Activated T-cell treated with anti-CD3 and anti-CD28 coated beads for 1 hour (primary cell): ENCODE results near the gene UFC1.
A peak's percentile ranks its signal among the peaks of the same experiment; 100 is the strongest.
"Not testable (repeated sequence)": the region's sequence is repeated elsewhere in the genome, so short reads cannot be mapped to it uniquely, and the experiment has no call there.

Source experiments
- DNase-seq: peaks from one replicate; pipeline ENCODE4 v3.0.0-alpha.2; 2020; ENCODE audit warnings: low read depth

Gene UFC1

GRCh38 chr1:161153682-161154337 is at the start of gene UFC1:
Gene UFC1, plus strand, starts transcription at chr1:161153978. Its CDS starts 20 bp downstream, at chr1:161153998.
- DNase-seq = peak; percentile 68

DNA sequence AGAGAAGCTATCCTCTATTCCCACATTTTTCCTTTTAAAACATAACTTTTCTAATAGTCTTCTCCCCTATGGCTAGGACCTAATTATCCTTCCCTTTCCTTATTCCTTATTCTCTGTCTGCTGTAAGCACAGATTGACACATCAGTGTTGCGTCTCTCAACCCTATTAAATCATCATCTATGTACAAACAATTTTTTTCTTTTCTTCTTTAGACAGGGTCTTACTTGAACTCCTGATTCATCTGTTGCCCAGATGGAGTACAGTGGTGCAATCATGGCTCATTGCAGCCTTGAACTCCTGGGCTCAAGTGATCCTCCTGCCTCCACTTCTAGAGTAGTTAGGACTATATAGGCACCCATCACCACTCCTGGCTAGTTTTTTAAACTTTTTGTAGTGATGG is 47.3 kb upstream of the UFC1 start:
- no peak for DNase-seq

- no peak for DNase-seq
Measured at GRCh38 chr1:161111117-161111516, 42.7 kb upstream of the UFC1 start.

GRCh38 chr1:161111527-161111926 is 42.3 kb upstream of the UFC1 start:
- no peak for DNase-seq

DNA sequence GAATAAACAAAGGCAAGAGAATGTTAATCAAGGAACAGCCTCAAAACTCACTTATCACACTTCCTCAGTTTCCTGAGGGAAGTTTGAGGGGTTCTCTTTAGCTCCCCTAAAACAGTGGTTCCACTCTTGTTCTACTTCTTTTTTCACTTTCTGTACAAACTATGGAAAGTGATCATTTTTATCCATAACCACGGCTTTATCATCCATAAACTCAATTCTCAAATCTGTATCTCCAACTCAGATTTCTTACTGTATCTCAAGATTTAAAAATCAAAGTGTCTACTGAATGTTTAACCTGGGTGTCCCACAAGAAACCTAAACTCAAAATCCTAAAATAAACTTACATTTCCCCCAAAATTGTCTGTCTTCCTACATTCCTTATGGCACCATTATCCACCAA is 39.9 kb upstream of the UFC1 start:
- no peak for DNase-seq

GRCh38 chr1:161114556-161114955 is 39.2 kb upstream of the UFC1 start:
- DNase-seq = no peak

GRCh38 chr1:161115132-161115711 is 38.6 kb upstream of the UFC1 start:
- no peak for DNase-seq

- DNase-seq = not testable (repeated sequence)
Measured at GRCh38 chr1:161115961-161116360, 37.8 kb upstream of the UFC1 start.

DNA sequence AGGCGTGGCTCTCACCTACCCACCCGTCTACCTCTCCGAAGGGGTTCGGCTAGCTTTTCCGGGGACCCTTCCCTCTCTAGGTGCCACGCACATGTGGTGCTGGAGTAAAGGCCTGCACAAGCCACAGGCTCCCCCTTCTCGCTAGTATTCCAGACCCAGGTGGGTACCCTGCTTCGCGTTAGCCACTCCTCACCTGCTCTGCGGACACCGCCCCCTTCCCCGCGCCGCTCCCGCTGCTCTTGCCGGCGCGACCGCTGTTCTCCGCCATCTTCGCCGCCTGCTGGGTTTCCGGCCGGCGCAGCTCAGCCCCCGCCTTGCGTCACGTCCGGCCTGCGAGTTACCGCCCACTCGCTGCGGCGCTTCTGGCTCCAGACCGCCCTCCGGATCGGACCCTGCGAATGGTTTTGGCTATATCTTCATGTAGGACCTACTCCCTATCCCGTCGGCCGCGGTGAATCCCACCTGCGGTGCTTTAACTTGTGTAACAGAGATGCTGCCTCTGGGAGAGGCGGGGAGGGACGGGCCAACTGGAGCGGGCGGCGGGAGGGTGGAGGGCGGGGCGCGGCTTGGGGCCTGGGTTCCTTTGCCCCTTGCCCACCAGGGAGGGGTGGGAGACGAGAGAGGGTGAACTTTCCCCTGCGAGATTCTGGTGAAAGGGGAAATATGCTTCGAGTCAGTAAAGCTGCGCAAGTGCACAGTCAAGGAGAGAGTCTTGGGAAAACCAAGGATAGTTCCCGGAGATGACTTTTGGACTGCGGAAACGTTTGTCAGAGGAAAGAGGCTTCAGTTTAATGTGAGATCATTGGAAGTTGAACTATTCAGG is 35.8 kb upstream of the UFC1 start, which contains the start of the genes NIT1 and PFDN2:
TSS of gene NIT1 (plus strand) at position 347 of the 823 bp plus-strand sequence. CDS start at position 419, 72 bp downstream.
TSS of gene PFDN2 (minus strand) at position 279 of the 823 bp plus-strand sequence. CDS start at position 268, 11 bp downstream.
- DNase-seq = peak; percentile 72

- DNase-seq = peak; percentile 24
Measured at GRCh38 chr1:161119092-161119903, 34.5 kb upstream of the UFC1 start.

- no peak for DNase-seq
Measured at GRCh38 chr1:161121042-161121650, 32.6 kb upstream of the UFC1 start.

- no peak for DNase-seq
Measured at GRCh38 chr1:161121834-161122233, 31.9 kb upstream of the UFC1 start.

- DNase-seq = no peak
Measured at GRCh38 chr1:161122967-161123366, 30.8 kb upstream of the UFC1 start.

DNA sequence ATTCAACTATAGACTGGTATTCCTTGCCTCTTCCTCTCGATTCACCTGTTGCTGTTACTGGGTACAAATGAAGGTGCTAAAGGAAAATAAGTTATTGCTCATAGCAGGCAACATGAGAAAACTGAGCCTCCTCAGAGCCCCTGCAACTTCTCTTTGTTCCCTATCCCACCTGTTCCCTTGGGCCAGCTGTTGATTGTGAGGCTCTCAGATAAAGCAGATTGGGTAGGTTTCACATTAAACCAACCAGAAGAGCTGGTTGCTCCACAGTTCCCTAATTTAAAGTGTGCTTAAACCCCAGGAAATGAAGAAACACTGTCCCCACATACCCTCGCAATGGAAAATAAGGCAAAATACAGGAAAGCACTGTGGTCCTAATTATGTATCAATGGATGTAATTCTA is 26.1 kb upstream of the UFC1 start:
- DNase-seq = no peak

DNA sequence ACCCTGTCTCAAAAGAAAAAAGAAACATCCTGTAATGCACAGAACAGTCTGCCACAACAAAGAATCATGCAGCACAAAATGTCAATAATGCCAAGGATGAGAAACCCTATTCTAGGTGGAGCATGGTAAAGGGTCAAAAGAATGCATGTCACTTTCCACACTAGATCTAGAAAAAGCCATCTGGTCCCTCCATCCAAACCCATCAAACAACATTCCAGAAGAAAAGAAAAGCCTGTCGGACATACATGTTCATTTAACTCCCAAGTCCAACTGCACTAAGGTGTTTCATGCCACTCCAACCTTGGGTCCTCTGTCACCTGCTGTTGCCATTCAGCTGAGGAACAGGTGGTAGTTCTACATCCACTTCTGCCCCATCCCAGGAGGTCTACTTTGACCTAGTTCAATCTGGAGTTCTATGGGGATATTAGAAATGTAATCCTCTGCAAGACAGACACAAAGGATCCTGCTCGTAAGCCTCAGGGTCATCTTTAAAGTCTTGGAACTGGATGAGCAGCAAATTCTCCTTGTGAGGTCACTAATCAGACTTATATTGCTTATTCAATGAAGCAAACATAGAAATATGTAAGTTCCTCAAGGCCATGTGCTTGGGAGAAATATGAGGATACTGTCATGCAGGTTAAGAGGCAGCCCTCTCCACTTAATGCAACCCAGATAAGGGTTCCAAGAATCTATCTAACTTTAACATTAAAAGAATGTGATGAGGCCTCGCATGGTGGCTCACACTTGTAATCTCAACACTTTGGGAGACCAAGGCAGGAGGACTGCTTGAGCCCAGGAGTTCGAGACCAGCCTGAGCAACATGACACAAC is 25.0 kb upstream of the UFC1 start:
- no peak for DNase-seq

GRCh38 chr1:161130266-161130665 is 23.5 kb upstream of the UFC1 start:
- DNase-seq = no peak

DNA sequence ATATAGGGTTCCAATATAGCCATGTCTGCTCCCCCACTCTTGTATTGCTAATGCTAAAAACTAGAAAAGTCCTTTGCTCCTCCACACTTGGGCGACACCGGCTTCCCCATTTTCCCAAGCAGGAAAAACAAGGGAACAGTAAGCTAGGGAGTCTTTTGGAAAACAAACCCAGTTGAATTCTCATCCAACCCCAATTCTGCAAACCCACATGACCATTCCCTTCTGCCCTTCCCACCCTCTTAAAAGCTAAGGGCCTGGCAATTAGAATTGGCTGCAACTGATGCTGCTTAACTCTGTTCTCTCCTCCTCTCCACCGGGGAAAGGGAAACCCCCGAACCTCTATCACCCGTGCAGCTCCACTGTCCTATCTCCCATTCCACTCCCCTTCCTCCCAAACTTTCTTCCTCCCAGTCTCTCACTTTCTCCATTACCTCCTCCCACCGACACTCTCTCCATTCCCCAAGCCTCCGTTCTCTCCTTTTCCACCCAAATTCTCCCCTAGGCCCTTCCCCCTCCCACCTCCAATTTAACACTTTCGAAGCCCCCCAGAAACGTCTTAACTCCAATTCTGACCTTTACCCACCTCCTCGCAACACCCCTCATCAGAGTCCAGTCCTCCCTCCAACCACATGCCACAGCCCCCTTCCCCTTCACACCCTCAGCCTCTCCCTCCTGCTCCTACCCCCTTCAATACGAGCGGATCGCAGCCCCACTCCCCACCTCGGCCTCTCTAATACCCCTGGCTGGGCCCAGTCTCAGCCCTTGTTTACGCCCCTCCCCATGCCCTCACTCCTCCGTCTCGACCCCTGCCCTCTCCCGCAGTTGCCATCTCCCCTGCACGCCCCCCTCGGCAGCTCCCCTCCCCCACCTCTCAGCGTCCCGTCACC is 22.0 kb upstream of the UFC1 start:
- no peak for DNase-seq

DNA sequence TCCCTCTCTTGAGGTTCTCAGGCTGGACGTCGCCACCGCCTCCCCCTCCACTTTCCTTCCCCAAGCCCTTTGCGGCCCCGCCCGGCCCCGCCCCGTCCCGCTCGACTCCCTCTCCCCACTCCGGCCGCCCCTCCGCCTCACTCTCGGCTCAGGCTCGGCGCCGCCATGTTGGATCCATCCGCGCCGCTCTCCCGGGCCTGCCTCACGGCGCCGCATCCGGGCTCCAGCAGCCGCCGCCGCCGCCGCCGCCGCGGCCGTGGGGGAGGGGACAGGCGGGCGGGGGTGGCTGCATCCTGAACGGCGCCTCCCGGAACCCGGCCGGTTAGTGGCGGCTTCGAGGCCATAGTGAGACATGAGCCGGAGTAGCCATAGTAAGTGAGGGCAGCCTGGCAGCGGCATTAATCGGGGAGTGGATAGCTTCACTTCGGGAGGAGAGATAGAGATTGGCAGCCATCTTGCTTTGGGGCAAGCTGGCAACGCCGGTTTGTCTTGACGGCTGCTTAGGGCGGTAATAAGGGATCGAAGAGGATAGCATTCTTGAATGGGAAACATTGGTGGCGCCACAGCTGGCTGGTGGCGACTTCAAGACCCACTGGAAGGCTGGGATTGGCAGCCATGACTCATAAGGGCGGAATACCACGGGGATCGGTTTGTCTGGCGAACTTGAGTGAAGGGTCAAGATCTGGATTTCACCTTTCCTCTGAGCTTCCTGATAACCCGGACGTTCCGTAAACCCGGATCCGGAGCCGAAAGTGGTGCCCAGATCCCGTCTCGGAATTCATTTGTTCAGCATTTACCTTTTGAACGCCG is 21.2 kb upstream of the UFC1 start, which contains the start of gene DEDD:
TSS of gene DEDD (minus strand) at position 258 of the 810 bp plus-strand sequence. CDS start 8,205 bp downstream, outside the sequence.
- DNase-seq = peak; percentile 76
